GM18873 (cell line): ENCODE measurements around the gene PTPRZ1.

Experiments
- ATAC-seq: cut with Tn5 transposase; IDR thresholded peaks from one replicate; pipeline ENCODE4 v1.9.1; 2021; ENCODE audit warnings: mild to moderate bottlenecking, moderate library complexity, moderate number of reproducible peaks; ENCODE audit not compliant: unreplicated experiment, low FRiP score

Gene PTPRZ1

DNA sequence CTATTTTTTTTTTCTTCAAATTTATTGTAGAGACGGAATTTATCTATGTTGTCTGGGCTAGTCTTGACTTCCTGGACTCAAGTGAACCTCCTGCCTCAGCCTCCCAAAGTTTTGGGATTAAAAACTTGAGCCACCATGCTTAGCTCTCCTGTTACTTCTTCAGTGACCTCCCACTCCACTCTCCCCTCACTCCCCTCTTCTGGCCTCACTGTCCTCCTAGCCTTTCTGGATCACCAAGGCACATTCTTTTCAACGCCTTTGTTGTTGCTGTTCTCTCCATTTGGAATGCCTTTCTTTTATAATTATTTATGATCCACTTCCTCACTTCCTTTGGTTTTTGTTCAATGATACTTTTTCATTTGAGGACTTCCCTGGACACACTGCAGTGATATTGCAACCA lies 17.9 kb downstream of the PTPRZ1 start:
- no peak for ATAC-seq

DNA sequence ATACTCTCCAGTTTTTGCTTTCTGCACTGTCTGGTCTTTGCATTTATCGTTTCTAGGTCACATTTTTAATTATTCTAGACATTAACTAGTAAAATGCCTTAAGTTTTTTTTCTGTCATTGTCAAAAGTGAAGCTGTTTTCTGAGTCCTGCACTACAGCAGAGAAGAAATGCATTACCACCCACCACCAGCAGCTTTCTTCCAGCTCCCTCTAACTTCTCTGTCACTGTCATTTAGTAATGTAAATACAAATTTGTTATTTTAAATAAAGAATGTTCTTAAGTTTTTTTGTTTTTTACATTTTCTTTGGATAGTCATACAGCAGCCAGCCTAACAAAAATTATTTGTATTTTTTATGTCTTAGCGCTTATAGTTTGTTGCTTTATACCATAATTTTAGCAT lies 18.8 kb downstream of the PTPRZ1 start:
- no peak for ATAC-seq

DNA sequence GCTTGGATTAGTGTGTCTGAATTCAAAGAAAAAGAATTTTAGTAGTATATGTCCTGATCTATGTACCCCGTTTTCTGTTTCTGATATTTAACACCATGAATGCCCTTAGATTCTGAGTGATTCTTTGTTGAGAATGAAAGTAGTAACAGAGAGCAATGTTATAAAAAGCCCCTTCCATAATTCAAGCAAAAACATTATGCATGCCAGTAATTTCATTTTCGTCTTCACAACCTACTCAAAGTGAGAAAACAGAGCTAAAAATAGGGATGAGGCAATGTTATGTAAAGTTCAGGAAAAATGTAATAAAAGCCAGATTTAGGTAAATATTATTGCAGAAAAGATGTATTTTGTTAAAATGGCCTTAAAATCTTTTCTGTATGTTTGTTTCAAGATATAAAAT lies 28.1 kb downstream of the PTPRZ1 start:
- ATAC-seq, result peak; percentile 72

DNA sequence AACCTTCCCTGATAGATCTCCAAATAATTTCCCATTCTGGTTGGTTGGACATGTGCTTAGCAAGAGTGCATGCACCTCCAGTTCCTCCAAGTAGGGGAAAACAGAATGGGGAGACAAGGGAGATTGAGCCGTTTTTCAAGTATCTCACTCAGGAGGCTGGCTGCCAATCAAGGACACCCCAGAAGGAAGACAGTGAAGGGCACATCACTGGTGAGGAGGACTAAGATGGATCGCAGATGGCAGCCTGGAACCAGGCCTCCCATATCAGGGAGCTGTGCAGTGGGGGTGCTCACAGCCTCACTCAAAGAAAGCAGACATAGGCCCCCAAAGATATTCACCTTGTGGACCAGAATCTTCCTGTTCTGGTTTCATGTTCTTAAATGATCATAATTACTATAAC lies 31.2 kb downstream of the PTPRZ1 start:
- no peak for ATAC-seq

DNA sequence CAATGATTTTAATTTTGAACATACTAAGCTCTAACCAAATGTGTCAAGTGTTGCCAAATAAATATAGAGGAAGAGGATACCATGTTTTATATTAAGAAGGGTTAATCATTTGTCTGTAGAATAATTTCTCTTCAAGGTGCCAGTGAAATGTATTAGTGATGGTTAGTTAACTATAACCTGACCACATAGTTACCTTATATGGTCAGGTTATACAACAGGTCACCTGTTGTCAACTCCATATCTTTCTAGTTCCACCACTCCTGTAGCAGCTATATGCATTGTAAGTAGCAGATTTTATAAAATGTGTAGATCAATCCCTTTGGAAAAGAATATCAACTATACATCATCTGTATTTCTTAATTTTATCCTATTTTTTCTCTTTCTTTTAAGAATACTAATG lies 35.1 kb downstream of the PTPRZ1 start:
- no peak for ATAC-seq

DNA sequence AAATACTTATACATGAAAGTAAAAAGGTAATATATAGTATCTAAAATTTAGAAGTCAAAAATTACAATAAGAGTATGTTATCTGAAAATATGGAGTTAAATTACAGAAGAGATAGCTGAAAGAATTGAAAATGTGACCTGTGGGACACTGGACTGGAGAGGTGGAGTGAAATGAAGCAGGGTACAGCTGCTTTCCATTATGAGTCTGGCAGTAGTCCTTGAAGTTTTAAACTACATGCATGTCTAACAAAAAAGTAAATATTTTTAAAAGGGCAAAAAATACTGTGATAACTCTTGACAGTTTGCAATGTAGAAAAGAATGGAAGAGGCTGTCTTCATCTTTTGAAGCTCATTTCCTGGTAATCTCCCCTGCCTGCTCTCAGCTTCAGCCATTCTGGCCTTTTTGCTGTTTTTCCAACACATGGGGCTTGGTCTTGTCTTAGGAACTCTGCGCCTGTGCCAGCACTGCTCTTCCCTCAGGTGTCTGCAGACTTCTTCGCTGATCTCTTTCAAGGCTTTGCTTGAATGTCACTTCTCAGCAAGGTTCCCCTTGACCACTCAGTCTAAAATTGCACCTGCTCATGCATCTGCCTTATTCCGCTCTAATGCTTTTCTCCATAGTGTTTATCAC lies 36.9 kb downstream of the PTPRZ1 start:
- no peak for ATAC-seq

DNA sequence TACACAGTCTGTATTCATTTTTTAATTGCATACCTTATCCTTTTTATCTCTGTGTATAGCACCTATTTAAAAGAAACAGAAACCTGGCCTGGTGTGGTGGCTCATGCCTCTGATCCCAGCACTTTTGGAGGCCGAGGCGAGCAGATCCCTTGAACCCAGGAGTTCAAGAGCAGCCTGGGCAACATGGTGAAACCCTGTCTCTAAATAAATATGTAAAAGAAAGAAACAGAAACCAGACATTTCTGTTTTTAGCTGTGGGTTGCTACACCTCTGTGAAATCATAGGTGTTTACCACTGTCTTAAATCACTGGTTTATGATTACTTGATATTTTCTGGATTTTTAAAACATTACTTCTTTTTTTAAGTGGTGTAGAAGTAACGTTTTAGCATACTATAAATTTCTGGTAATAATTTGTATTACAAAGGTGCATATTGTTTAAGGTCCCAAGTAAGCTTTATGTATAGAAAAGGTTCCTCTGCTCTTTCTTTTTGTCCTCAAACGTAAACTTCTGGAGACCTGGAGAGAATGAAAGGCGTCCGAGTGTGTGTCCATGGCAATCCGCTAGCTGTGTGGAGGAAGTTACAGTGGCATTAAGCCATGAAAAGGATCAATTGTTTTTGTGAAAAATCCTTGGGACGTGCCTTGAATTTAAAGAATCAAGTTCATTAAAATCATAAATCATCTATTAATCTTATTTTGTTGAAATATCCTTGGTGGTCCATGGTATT lies 41.1 kb downstream of the PTPRZ1 start:
- no peak for ATAC-seq

DNA sequence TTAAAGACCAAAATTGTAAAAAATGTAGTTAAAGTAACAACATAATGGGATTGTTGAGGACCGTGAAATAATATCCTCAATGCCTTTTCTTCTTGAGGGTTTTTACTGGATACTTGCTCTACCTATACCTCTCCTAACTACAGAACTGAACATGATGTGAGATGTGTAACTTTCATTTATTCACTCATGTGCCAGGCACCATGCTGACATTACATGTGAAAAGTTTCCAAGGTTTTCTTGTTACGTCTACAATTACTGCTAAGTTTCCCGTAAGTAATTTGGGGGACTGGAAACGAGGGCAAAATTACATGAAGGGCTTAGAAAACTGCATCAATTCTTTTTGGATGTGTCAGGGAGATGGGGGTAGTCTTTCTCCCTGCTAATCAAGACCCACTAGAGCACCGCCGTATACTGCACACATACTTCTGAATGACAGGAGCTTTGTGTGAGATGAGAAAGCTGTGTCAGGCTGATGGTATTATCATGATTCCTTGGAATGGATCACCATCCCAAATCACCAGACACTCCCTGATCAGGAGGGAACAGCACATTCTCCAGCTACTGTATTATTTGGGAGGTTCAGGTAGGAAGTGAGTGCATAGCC lies 41.8 kb downstream of the PTPRZ1 start:
- no peak for ATAC-seq

DNA sequence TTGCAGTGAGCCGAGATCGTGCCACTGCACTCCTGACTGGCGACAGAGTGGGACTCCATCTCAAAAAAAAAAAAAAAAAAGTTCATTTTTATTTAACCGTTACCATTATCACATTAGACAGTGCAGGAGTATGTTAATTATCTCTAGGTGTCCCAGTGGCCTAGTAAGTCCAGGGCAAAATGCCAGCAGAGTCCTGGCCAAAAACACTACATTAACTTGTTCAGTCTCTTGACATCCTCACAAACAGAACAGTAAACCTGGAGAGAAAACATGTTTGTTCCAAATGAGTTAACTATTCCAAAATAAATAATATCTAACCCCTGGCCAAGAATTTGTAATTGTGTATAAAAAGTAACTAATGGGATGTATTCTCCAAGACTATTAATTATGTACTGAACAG lies 43.2 kb downstream of the PTPRZ1 start:
- ATAC-seq, result no peak

DNA sequence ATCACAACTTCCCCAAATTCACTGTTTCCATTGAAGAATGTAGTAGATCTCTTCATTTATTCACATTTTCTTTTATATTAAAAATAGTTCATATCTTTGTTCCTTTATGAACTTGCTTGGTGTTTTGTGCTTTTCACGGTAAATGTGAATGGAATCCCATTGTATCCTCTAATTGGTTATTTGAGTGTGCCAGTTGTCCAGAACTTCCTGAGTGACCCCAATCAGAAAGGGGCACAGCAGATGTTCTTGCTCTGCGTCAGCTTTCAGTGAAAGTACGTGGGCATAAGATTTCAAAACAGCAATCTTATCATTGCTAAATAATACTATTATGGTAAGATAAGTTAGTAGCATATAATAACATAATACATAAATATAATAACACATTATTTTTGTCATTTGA lies 47.0 kb downstream of the PTPRZ1 start:
- ATAC-seq, result no peak

DNA sequence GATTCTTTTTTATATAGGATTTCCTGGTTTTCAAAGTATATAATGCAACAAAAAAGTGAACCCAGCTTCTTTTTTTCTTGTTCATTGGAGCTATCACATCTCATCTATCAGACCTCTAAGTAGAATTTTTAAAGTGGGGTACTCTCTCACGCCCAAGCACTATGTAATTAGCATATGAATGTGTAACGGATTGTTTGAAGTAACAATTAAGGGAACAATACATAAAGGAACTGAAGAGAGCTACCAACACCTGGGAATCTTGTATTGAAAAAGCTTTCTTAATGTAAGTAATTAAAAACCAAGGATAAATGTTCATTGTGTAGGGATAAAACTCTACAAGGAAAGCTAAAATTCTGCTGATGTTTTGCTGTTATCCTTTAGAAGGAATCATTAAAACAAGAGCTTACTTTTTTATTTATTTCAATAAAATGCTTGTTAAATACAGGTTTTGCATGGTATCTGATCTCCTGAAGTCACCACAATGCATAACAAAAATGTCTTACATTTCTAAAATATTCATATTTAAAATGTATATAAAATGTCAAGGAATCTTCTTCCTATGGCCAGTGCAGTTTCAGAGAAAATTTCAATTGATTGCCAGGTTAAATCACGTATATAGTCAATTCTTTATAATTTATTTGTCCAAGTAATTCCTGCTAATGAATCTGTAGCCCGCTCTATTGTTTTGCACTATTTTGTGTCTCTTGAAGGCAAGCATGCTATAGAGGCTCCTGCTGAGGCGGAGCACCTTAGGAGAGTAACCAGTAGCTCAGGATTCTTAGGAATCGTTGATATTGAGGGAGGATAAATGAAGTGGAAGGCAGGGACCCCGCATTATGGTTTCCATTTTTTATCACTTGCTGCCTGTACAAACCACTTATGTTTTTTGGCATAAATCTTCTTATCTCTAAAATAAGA lies 51.6 kb downstream of the PTPRZ1 start:
- no peak for ATAC-seq

DNA sequence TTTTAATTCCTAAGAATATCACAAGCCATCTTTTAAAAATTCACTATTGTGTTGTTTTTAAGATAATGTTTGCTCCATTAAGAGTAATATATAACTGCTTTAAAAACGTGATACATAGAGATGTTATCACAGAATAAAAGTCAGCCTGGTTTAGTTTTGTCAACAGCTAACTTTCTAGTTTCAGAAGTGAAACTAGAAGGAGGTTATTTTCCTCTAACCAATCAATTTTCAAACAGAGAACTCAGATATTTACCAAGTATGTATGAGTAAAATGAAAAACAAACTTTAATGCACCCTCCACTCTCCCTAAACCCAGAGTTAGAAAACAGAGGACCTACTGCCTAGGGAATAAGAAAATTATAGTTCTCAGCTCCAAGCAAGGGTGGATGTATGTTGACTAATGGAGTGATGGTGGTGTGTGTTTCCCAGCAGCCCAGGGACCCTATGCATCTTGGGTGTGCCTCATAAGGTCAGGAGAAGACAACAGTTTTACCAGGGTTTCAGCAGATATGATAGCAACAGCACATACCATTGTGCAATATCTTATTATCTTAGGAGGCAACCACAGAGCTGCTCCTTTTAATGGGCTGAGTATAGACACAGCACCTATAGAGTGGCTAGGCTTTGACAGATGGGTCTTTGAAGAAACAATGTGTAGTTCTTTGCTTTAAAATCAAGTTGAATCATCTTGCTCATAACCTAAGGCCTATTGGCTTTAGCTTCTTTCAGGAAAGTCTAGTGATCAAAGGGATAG lies 58.4 kb downstream of the PTPRZ1 start:
- ATAC-seq, result no peak

DNA sequence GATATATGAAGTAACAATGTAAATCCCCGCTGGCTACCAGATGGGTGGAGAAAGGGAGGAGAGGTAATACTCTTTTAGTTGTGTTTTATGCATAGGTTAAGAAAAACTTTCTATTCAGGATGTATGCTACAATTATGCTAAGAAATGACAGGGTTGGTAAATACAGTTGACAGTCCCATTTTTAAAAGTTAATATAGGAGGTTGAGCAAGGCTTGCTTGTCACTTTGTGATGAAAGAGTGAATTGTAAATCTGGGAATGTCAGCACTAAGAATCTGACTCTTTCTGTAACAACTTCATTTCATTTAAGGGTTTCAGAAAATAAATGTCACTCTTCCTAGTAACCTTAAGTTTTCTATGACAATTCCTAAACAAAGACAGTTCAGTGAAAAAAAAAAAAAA lies 59.8 kb downstream of the PTPRZ1 start:
- ATAC-seq, result no peak

DNA sequence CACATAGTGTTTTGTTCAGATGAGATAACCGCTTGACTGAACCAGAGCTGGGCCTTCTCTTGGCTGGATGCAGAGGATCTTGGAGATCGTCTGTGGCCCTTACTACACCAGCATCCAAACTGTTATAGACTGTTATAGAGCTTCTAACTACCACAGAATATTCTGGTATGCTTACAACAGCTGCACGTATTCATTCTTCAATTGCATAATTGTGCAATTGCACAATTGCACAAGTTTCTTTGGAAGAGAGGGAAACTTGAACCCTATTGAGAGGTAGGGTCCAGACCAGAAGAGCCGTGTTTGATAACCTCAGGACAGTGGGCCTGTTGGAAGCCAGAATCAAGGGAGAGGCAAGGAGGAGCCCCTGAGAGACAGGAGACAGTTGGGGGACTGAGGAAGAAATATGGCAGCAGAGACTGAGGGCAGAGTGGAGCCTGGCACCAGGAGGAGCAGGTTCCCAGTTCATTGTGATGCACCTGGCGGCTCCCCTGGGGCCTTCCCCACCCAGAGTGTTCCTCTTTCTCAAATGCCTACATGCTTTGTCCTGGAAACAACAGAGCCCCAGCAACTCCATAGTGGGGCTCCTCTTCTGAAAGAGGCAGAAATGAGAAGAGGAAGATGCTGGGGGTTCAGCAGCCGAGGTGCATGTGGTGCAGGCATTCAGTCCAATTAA lies 64.1 kb downstream of the PTPRZ1 start:
- no peak for ATAC-seq

DNA sequence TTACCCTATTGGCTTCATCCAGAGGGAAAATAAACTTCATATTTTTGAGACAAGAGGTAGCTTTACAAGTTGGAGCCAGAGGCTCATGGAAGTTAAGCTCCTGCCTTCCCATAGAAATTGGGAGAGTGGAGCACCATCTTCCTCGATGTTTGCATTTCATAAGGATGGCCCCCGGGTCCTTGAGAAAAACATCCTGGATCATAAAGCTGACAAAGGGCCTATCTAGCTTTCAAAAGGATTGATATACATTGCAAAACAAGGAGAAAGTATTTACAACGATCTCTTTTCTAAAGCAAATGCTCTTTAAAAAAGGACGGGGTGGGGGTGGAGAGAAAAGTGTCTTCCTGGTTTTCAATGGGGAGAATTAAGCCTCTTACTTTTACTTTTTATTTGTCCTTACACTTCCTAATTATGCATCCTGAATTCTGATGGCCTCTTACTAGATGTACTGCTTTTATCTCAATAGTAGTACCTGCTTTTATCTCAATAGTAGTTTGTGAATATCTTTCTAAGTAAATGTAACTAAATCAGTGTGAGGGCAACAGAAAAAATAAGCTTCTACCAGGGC lies 65.6 kb downstream of the PTPRZ1 start:
- no peak for ATAC-seq

DNA sequence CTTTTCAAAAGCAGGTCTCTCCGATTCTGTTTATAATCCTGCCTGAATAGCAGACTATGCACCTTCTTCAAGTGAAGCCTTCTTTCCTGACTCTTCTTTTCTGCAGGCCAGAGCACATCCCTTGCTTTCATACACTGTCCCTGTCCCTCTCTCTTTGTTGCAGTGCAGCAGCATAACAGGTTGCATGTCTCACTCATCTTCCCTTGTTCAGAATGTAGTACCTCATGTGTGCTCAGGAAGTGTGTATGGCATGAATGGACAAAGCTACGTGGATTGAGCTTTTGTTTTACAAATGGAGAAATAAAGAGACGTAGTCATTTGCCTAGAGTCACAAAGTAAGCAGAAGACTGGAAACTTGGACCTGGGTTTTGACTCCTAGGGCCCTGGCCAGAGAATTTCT lies 68.0 kb downstream of the PTPRZ1 start:
- ATAC-seq, result no peak

DNA sequence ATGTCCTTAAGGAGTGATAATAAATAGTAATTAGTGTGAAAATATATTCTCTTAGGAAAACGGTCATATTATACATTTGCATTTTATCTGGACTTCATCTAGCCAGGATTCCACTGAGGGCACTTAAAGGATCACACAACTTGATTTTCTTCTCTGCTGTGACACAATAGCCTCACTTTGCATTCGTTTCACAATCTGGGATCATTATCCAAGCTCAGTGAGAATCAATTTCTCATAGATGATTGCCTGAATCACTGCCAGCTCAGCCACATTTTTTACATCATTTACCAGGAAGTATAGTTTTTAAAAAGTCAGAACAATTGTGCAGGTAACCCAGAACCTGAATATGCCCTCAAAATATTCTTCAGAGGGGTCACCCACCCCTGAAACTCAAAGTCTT lies 68.9 kb downstream of the PTPRZ1 start:
- no peak for ATAC-seq

DNA sequence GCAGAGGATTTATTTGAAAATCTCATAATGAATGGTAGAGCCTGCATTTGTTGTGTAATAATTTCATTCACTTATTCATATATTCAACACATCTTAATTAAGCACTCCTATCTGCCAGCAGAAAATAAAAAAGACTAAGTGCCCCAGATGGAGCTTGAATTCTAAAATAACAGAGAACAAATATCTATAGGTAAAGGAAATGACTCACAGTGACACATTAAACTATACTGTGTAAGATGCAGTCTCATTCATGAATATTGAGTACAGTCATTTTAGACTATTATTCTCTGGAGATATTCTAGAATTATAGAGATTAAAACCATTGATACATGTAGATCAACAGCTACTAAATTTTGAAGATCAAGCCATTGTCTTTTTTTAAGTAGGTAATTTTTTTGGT lies 72.1 kb downstream of the PTPRZ1 start:
- no peak for ATAC-seq

DNA sequence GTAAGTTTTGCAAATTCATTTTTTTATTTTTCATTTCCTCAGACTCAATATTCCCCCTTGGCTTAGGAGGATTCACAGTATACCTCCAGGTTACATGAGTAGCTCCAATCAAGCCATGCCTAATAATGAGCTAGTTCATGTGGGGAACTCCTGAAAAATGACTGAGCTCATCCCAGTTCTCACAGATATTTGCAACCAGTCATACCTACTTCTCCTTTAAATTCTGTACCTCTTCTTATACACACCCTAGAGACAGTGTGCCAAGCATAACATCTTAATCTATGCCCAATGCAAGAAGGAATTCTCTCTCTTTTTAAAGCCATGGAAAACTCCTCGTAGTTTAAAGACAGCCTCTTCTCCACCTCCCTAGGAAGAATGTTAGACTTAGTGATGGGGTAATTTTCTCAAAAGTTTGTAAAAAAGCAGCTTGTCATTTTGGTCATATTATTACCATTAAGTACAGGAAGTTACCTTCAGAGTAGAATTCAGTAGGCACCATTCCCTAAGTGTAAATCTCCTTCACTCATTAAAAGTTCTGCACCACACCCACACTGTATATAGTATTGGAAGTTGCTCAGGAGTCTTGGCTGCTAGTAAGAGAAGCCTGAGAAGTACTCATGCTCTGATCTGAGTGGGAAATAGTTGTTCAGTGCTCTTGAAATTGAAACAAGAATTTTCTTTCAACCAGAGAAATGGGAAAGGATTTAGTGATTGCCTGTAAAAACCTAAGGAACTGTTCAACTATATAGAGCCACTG lies 72.7 kb downstream of the PTPRZ1 start:
- ATAC-seq, result no peak
